ENCODE measurements around the gene ADD3.

Gene ADD3

GRCh38 chr10:109996766-109997171, 11.0 kb upstream of the ADD3 start:
- no peak overlapping the region for H2AFZ ChIP-seq (ENCODE audit: low read length)

GRCh38 chr10:109997233-109997632, 10.6 kb upstream of the ADD3 start:
- Histone ChIP-seq H3K36me3 (ENCODE audit: insufficient read depth, low read length) (no peaks in the 10 kb centered on the region), H3K4me1 (ENCODE audit: insufficient read depth, low read length, severe bottlenecking) (peaks cover 24% of the 10 kb centered on the region), H3K9me3 (ENCODE audit: low read length) (no peaks in the 10 kb centered on the region), H4K20me1 (ENCODE audit: insufficient read depth, low read length) (no peaks in the 10 kb centered on the region), H3K9ac (ENCODE audit: low read length) (no peak overlapping the region), H2AFZ (ENCODE audit: low read length) (no peak overlapping the region), H3K9me2 (ENCODE audit: low read depth, low read length) (no peaks in the 10 kb centered on the region), H3K4me3 (ENCODE audit: low read depth, low read length, poor library complexity, severe bottlenecking) (no peak overlapping the region), H3K79me2 (ENCODE audit: insufficient read depth, low read length) (no peaks in the 10 kb centered on the region), H3K4me2 (ENCODE audit: low read length) (no peak overlapping the region), H3F3A (ENCODE audit: insufficient read depth, low read length) (no peaks in the 10 kb centered on the region), H3K27ac (ENCODE audit: low read depth, low read length, poor library complexity, severe bottlenecking) (no peak overlapping the region), H3K27me3 (ENCODE audit: insufficient read depth, low read length) (no peaks in the 10 kb centered on the region)
- TF ChIP-seq, protein P1, sequence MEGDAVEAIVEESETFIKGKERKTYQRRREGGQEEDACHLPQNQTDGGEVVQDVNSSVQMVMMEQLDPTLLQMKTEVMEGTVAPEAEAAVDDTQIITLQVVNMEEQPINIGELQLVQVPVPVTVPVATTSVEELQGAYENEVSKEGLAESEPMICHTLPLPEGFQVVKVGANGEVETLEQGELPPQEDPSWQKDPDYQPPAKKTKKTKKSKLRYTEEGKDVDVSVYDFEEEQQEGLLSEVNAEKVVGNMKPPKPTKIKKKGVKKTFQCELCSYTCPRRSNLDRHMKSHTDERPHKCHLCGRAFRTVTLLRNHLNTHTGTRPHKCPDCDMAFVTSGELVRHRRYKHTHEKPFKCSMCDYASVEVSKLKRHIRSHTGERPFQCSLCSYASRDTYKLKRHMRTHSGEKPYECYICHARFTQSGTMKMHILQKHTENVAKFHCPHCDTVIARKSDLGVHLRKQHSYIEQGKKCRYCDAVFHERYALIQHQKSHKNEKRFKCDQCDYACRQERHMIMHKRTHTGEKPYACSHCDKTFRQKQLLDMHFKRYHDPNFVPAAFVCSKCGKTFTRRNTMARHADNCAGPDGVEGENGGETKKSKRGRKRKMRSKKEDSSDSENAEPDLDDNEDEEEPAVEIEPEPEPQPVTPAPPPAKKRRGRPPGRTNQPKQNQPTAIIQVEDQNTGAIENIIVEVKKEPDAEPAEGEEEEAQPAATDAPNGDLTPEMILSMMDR (IDR thresholded peaks at IDR 0.05; ENCODE audit: low read length) = no peak
- no peak for TF ChIP-seq EZH2 (IDR thresholded peaks at IDR 0.05; ENCODE audit: borderline replicate concordance, low read length)

More at GRCh38 chr10:109996766-109997171, 11.0 kb upstream of the ADD3 start:
- Histone ChIP-seq H3K4me3 (ENCODE audit: low read depth, low read length, poor library complexity, severe bottlenecking) (no peak overlapping the region), H3K9ac (ENCODE audit: low read length) (no peak overlapping the region), H3K9me3 (ENCODE audit: low read length) (no peaks in the 10 kb centered on the region), H3K4me2 (ENCODE audit: low read length) (peak overlapping the region; percentile 10; the same call in 1 of the 2 replicates), H3K27me3 (ENCODE audit: insufficient read depth, low read length) (no peaks in the 10 kb centered on the region), H3K4me1 (ENCODE audit: insufficient read depth, low read length, severe bottlenecking) (peaks cover 24% of the 10 kb centered on the region), H4K20me1 (ENCODE audit: insufficient read depth, low read length) (no peaks in the 10 kb centered on the region), H3F3A (ENCODE audit: insufficient read depth, low read length) (no peaks in the 10 kb centered on the region), H3K27ac (ENCODE audit: low read depth, low read length, poor library complexity, severe bottlenecking) (no peak overlapping the region), H3K79me2 (ENCODE audit: insufficient read depth, low read length) (no peaks in the 10 kb centered on the region), H3K9me2 (ENCODE audit: low read depth, low read length) (no peaks in the 10 kb centered on the region), H3K36me3 (ENCODE audit: insufficient read depth, low read length) (no peaks in the 10 kb centered on the region)
- no peak for TF ChIP-seq EZH2 (IDR thresholded peaks at IDR 0.05; ENCODE audit: borderline replicate concordance, low read length)
- TF ChIP-seq, protein P1 (IDR thresholded peaks at IDR 0.05; ENCODE audit: low read length) = no peak

DNA sequence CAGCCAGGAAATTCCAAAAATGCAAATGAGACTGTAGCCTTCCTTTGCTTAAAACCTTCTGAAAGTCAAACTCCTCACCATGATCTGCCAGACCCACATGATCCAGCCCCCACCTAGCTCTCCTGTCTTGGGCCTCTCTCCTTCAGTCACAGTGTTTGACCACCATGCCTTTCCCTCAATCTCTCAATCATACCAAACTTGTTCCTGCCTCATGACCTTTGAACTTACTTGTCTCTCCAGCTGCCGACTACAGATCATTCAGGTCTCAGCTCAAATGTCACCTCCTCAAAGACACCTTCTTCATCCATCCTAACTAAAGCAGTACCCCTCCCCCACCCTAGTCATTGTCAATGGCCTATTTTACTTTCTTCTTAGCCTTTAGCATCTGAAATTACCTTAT, 9.3 kb upstream of the ADD3 start:
- H4K20me1 ChIP-seq (ENCODE audit: insufficient read depth, low read length) = no peaks in the 10 kb centered on the region
- H3K4me3 ChIP-seq (ENCODE audit: low read depth, low read length, poor library complexity, severe bottlenecking) = no peak overlapping the region
- no peaks in the 10 kb centered on the region for H3F3A ChIP-seq (ENCODE audit: insufficient read depth, low read length)
- H3K4me2 ChIP-seq (ENCODE audit: low read length) = no peak overlapping the region
- TF ChIP-seq, protein P1 (IDR thresholded peaks at IDR 0.05; ENCODE audit: low read length) = no peak
- no peak for TF ChIP-seq EZH2 (IDR thresholded peaks at IDR 0.05; ENCODE audit: borderline replicate concordance, low read length)
- H3K79me2 ChIP-seq (ENCODE audit: insufficient read depth, low read length) = no peaks in the 10 kb centered on the region
- no peak overlapping the region for H3K27ac ChIP-seq (ENCODE audit: low read depth, low read length, poor library complexity, severe bottlenecking)
- no peaks in the 10 kb centered on the region for H3K36me3 ChIP-seq (ENCODE audit: insufficient read depth, low read length)
- H3K27me3 ChIP-seq (ENCODE audit: insufficient read depth, low read length) = no peaks in the 10 kb centered on the region
- H3K9me3 ChIP-seq (ENCODE audit: low read length) = no peaks in the 10 kb centered on the region
- H3K9ac ChIP-seq (ENCODE audit: low read length) = no peak overlapping the region
- peaks cover 24% of the 10 kb centered on the region for H3K4me1 ChIP-seq (ENCODE audit: insufficient read depth, low read length, severe bottlenecking)
- H2AFZ ChIP-seq (ENCODE audit: low read length) = no peak overlapping the region
- H3K9me2 ChIP-seq (ENCODE audit: low read depth, low read length) = no peaks in the 10 kb centered on the region
